HEK293T (cell line): ENCODE data around the gene ATG9B.

ENCODE experiments used
- CTCF ChIA-PET: fragments of 350-600 bp; formaldehyde crosslinking; extraction: SDS; loops from one replicate; lab custom pipeline; 2021; ENCODE audit warnings: antibody characterized with exemption, inconsistent platforms; lab: Yijun Ruan, JAX
- POLR2A ChIA-PET: fragments of 350-600 bp; formaldehyde crosslinking; extraction: SDS; loops from one replicate; lab custom pipeline; 2020; ENCODE audit warnings: antibody characterized with exemption, inconsistent platforms; lab: Yijun Ruan, JAX
- DNase-seq: peaks from one replicate; pipeline ENCODE4 v3.0.0; 2012; ENCODE audit warnings: mixed read lengths; ENCODE audit errors: extremely low spot score
- ARNT ChIP-seq: fragments of 450-650 bp; IDR thresholded peaks from 2 replicates; pipeline ENCODE4 v1.6.1; 2017; ENCODE audit warnings: mild to moderate bottlenecking
- BHLHE40 ChIP-seq: fragments of 450-650 bp; IDR thresholded peaks from 2 replicates; pipeline ENCODE4 v1.6.1; 2016; ENCODE audit warnings: mild to moderate bottlenecking, moderate library complexity, borderline replicate concordance
- CTBP1 ChIP-seq: fragments of 450-650 bp; IDR thresholded peaks from 2 replicates; pipeline ENCODE4 v1.6.1; 2016; ENCODE audit warnings: borderline replicate concordance
- ELF4 ChIP-seq: fragments of 450-650 bp; IDR thresholded peaks from 2 replicates; pipeline ENCODE4 v1.6.1; 2017; ENCODE audit warnings: antibody characterized with exemption
- FOXA1 ChIP-seq: fragments of 450-650 bp; IDR thresholded peaks from 2 replicates; pipeline ENCODE4 v1.6.1; 2016; ENCODE audit warnings: mild to moderate bottlenecking
- FOXK2 ChIP-seq: fragments of 450-650 bp; IDR thresholded peaks from 2 replicates; pipeline ENCODE4 v1.6.1; 2016; ENCODE audit warnings: mild to moderate bottlenecking
- FOXM1 ChIP-seq: fragments of 450-650 bp; IDR thresholded peaks from 2 replicates; pipeline ENCODE4 v1.6.1; 2017; ENCODE audit warnings: mild to moderate bottlenecking, borderline replicate concordance
- HDGF ChIP-seq: fragments of 450-650 bp; IDR thresholded peaks from 2 replicates; pipeline ENCODE4 v1.6.1; 2017; ENCODE audit warnings: antibody characterized with exemption, borderline replicate concordance
- L3MBTL2 ChIP-seq: fragments of 450-650 bp; conservative IDR thresholded peaks from 2 replicates; pipeline ENCODE4 v1.6.1; 2016; ENCODE audit warnings: mild to moderate bottlenecking
- LEF1 ChIP-seq: fragments of 450-650 bp; IDR thresholded peaks from 2 replicates; pipeline ENCODE4 v1.6.1; 2017; ENCODE audit warnings: mild to moderate bottlenecking, borderline replicate concordance
- NFRKB ChIP-seq: fragments of 450-650 bp; IDR thresholded peaks from 2 replicates; pipeline ENCODE4 v1.6.1; 2016; ENCODE audit warnings: mild to moderate bottlenecking, moderate library complexity
- SP1 ChIP-seq: fragments of 450-650 bp; IDR thresholded peaks from 2 replicates; pipeline ENCODE4 v1.6.1; 2017
- SUZ12 ChIP-seq: fragments of 450-650 bp; IDR thresholded peaks from 2 replicates; pipeline ENCODE4 v1.6.1; 2016; ENCODE audit warnings: mild to moderate bottlenecking
- TARDBP ChIP-seq: fragments of 450-650 bp; IDR thresholded peaks from 2 replicates; pipeline ENCODE4 v1.6.1; 2016
- ZNF384 ChIP-seq: fragments of 450-650 bp; IDR thresholded peaks from 2 replicates; pipeline ENCODE4 v1.6.1; 2016
- TF ChIP-seq, protein P1 (sequence below): fragments of 450-650 bp; IDR thresholded peaks from 2 replicates; pipeline ENCODE4 v1.6.1; 2016

Gene ATG9B

GRCh38 chr7:151039850-151040548, 15.7 kb upstream of the ATG9B start:
- TF ChIP-seq ZNF384 = no peak
- TF ChIP-seq SP1 = no peak
- TF ChIP-seq HDGF = no peak
- no peak for TF ChIP-seq LEF1
- no peak for TF ChIP-seq ELF4
- TF ChIP-seq FOXK2 = no peak
- no peak for TF ChIP-seq TARDBP
- TF ChIP-seq CTBP1 = no peak
- no peak for TF ChIP-seq SUZ12
- no peak for TF ChIP-seq FOXM1
- ChIA-PET CTCF (interaction anchor here (1.0 to 1.7 kb wide), 2 partner anchors 12 to 21 kb away, joined by 3 to 6 read pairs; partner anchors contain the start of gene ABCB8), POLR2A (interaction anchor here (0.7 to 3.8 kb wide), 4 partner anchors 12 to 43 kb away, joined by 3 to 23 read pairs (median 5); partner anchors contain the start of genes ABCB8, SLC4A2 and TMUB1)
- no peak for DNase-seq

DNA sequence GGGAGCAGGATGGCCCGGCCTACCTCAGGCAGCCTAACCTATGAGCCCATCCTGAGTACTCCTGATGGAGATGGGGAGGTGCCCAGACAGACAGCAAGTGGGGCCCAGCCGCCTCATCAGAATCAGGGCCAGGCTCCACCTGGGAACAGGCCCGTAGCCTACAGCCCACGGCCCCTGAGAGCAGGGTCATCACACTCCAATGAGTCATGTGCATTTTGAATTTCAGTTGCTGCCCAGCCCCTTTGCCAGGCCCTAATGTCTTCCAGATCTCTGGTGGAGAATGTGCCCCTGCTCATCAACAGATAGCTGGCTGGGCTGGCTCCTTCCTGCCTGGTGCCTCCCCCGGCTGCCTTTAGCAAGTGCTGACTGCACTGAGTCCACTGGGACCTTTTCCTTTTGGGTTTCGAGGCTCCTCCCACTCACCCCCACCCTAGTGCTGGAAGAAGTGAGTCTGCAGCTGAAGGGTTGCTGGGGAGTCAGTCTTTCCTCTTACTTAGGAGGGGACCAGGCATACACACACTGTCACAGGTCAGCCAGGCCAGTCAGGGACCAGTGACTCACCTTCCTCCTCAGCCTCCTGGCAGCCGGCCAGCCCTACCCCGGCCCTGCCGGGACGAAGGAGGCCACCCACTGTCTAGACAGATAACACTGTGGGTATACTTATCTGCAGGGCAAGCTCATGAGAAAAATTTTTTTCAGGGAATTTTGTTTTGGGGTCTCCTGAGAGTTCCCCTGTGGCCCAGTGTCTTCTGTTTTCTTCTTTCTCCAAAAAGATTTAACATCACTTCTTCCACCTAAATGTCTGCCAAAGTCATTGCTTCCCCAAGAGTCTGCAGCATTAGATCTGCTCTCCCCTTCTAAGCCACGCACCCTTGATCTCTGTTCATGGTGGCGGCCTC, 14.9 kb upstream of the ATG9B start:
- peak; percentile 72 for DNase-seq
- CTCF ChIA-PET = interaction anchor here (0.6 to 1.0 kb wide), 3 partner anchors 11 to 77 kb away, joined by 3 to 4 read pairs (median 3); partner anchors contain the start of gene ABCB8
- TF ChIP-seq ELF4 (no peak), SP1 (no peak), ARNT (no peak), BHLHE40 (no peak), FOXA1 (no peak), ZNF384 (no peak), HDGF (no peak), FOXK2 (no peak), CTBP1 (no peak), L3MBTL2 (no peak), TARDBP (no peak), FOXM1 (no peak), NFRKB (no peak), SUZ12 (no peak), LEF1 (no peak)
- TF ChIP-seq, protein P1, sequence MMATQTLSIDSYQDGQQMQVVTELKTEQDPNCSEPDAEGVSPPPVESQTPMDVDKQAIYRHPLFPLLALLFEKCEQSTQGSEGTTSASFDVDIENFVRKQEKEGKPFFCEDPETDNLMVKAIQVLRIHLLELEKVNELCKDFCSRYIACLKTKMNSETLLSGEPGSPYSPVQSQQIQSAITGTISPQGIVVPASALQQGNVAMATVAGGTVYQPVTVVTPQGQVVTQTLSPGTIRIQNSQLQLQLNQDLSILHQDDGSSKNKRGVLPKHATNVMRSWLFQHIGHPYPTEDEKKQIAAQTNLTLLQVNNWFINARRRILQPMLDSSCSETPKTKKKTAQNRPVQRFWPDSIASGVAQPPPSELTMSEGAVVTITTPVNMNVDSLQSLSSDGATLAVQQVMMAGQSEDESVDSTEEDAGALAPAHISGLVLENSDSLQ = no peak
- POLR2A ChIA-PET = interaction anchor here (0.7 to 3.8 kb wide), 6 partner anchors 11 to 44 kb away, joined by 3 to 23 read pairs (median 4); partner anchors contain the start of genes ABCB8, FASTK, SLC4A2 and TMUB1

GRCh38 chr7:151035902-151036301, 11.6 kb upstream of the ATG9B start:
- DNase-seq = no peak
- ChIA-PET CTCF (no interaction called here), POLR2A (interaction anchor here (1.3 kb wide), 1 partner anchor 21 kb away, joined by 3 read pairs; no protein-coding TSS in a partner anchor)
- TF ChIP-seq FOXM1 (no peak), ARNT (no peak)

DNA sequence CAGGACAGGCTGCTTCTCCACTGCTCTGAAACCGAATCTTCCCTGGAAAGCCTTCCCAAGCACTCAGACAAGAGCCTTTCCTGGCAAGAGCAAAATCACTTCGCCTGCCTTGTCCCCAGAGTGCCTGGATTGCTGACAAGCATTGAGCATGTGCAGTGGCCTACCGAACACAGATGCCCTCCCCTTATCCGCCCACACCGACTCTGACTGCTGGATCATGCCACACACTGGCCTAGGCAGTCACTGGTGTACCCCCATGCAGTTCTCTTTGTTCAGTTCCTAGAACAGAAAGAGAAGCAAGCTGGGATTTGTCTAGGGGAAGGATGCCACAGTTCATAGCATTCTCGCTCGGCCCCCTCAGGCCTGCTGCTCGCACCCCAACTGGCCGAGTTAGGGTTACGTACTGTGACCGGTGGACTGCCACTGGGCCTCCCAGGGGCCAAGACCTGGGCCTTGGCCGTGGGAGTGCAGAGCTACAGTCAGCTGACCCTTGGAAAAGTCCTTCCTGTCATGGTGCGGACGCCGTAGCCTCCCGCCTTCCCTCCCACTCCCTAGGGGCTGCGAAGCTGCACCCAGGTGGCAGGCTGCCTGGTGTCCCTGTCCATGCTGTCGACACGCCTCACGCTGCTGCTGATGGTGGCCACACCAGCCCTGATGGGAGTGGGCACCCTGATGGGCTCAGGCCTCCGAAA, 10.9 kb upstream of the ATG9B start:
- ChIA-PET CTCF (no interaction called here), POLR2A (no interaction called here)
- TF ChIP-seq ARNT = no peak
- TF ChIP-seq SP1 = no peak
- no peak for TF ChIP-seq L3MBTL2
- no peak for TF ChIP-seq TARDBP
- no peak for TF ChIP-seq CTBP1
- no peak for DNase-seq

GRCh38 chr7:151034312-151035025, 10.2 kb upstream of the ATG9B start:
- CTCF ChIA-PET = no interaction called here
- no peak for TF ChIP-seq HDGF
- TF ChIP-seq BHLHE40 = no peak
- TF ChIP-seq L3MBTL2 = no peak
- no peak for TF ChIP-seq SUZ12
- no peak for TF ChIP-seq ZNF384
- no peak for TF ChIP-seq TARDBP
- TF ChIP-seq CTBP1 = no peak
- TF ChIP-seq NFRKB = no peak
- no peak for TF ChIP-seq ARNT
- TF ChIP-seq SP1 = no peak
- TF ChIP-seq FOXA1 = no peak
- TF ChIP-seq LEF1 = no peak
- no peak for TF ChIP-seq ELF4
- TF ChIP-seq FOXK2 = no peak
- POLR2A ChIA-PET = no interaction called here
- no peak for DNase-seq

DNA sequence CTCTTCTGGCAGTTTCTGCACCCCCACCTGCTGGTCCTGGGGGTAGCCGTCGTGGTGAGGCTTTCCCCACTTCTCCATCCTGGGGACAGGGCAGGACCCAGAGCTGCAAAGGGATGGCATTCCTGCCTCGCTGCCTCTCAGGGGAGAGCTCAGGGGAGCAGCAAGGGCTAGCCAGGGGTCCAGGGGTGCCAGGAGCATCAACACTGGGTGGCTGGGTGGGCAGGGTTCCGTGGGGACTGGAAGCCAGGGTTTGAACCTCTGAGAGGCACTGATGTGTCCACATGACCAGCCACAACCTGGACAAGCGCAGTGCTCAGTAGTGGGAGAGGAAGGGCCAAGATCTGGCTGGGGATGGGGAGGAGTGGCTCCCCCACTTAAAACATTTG, 9.6 kb upstream of the ATG9B start:
- no peak for DNase-seq
- TF ChIP-seq BHLHE40 = no peak
- TF ChIP-seq ELF4 = no peak
- TF ChIP-seq FOXM1 = no peak
- TF ChIP-seq FOXA1 = no peak
- TF ChIP-seq, protein P1 = no peak
- TF ChIP-seq TARDBP = no peak
- no peak for TF ChIP-seq SP1
- TF ChIP-seq FOXK2 = no peak
- TF ChIP-seq HDGF = no peak
- TF ChIP-seq ZNF384 = no peak
- TF ChIP-seq ARNT = no peak
- no peak for TF ChIP-seq LEF1
- ChIA-PET POLR2A (no interaction called here), CTCF (no interaction called here)
